Hepatocyte (in vitro differentiated cells): ENCODE data around the gene SUN2.

Source experiments
- EZH2 ChIP-seq: fragments of 200-600 bp; sonication (generic); IDR thresholded peaks from 2 replicates; pipeline ENCODE4 v1.6.1; 2016; ENCODE audit warnings: antibody characterized with exemption, mild to moderate bottlenecking, borderline replicate concordance
- EZH2phosphoT487 ChIP-seq: fragments of 200-600 bp; sonication (generic); IDR thresholded peaks from one replicate; pipeline ENCODE4 v1.6.1; 2018; ENCODE audit warnings: antibody characterized with exemption, mild to moderate bottlenecking, low read depth, moderate library complexity; ENCODE audit not compliant: unreplicated experiment, severe bottlenecking

GRCh38 chr22:38737302-38738060 is 18.3 kb downstream of the SUN2 start:
- TF ChIP-seq EZH2phosphoT487 (no peak), EZH2 (no peak)
